Upper lobe of right lung (tissue), 1 donor: ENCODE measurements around the gene NHERF1. TPM values are rescaled to one million over a fixed set of nuclear protein-coding genes. Genes with fewer than 3 reads are reported as not detected.

Experiments
- ATAC-seq: fragments of 200-7000 bp; cut with Tn5 transposase; one replicate; pipeline ENCODE4 v1.9.1; 2020; ENCODE audit warnings: mild to moderate bottlenecking, moderate library complexity
- DNase-seq: peaks from one replicate; pipeline ENCODE4 v3.0.0-alpha.2; 2020
- H3K27ac ChIP-seq: fragments of 200-600 bp; one replicate; pipeline ENCODE4 v1.8.0; 2022
- H3K27me3 ChIP-seq: fragments of 200-600 bp; one replicate; pipeline ENCODE4 v1.8.0; 2022; ENCODE audit warnings: mild to moderate bottlenecking
- H3K36me3 ChIP-seq: fragments of 200-600 bp; one replicate; pipeline ENCODE4 v1.8.0; 2022
- H3K4me1 ChIP-seq: fragments of 200-600 bp; one replicate; pipeline ENCODE4 v1.8.0; 2022
- H3K4me3 ChIP-seq: fragments of 200-600 bp; one replicate; pipeline ENCODE4 v1.8.0; 2022; ENCODE audit warnings: mild to moderate bottlenecking
- H3K9me3 ChIP-seq: fragments of 200-600 bp; one replicate; pipeline ENCODE4 v1.8.0; 2022
- CTCF ChIP-seq: fragments of 200-600 bp; IDR thresholded peaks from one replicate; pipeline ENCODE4 v1.8.0; 2022; ENCODE audit warnings: antibody characterized with exemption
- intact Hi-C: fragments of 100-400 bp; cut with DNase I; formaldehyde crosslinking; loops from one replicate; pipeline ENCODE4 v1.11.0; 2022
- microRNA-seq: library from miRNA; unstranded; fragments of <30 nt; microRNA quantifications from one replicate; pipeline ENCODE4 v1.2.0, GENCODE V29; 2020; ENCODE audit warnings: borderline microRNAs expressed
- total RNA-seq: library from RNA; stranded (reverse); fragmentation: NEBNext Ultra II Directional; extraction: Animal tissue kit (Norgen Biotek cat#: 25700); gene quantifications from one replicate; pipeline ENCODE4 v1.2.1, GENCODE V29; 2021
- donor health status: DM: no; HTN: yes; CAD: no; lungs with severe emphysema.

The NHERF1 gene
- total RNA-seq, 1 donor from 2014 or later = 28.4 TPM

GRCh38 chr17:74815550-74816370 is 67.3 kb downstream of the NHERF1 start:
- no peak overlapping the region for H3K4me3 ChIP-seq
- ATAC-seq = peak; percentile 44
- no peak for TF ChIP-seq CTCF
- intact Hi-C loops = no loop called here
- no peaks in the 10 kb centered on the region for H3K27me3 ChIP-seq
- no peak for DNase-seq
- no peak overlapping the region for H3K27ac ChIP-seq
- peaks cover 15% of the 10 kb centered on the region for H3K36me3 ChIP-seq
- no peaks in the 10 kb centered on the region for H3K9me3 ChIP-seq
- peaks cover 19% of the 10 kb centered on the region for H3K4me1 ChIP-seq

GRCh38 chr17:74816905-74817620 is 68.6 kb downstream of the NHERF1 start:
- ATAC-seq (no peak), DNase-seq (no peak)
- Histone ChIP-seq H3K36me3 (peaks cover 15% of the 10 kb centered on the region), H3K9me3 (no peaks in the 10 kb centered on the region), H3K27me3 (no peaks in the 10 kb centered on the region), H3K4me3 (no peak overlapping the region), H3K27ac (no peak overlapping the region), H3K4me1 (peaks cover 19% of the 10 kb centered on the region)
- intact Hi-C loops = no loop called here
- no peak for TF ChIP-seq CTCF

- intact Hi-C loops = no loop called here
- H3K4me1 ChIP-seq = peaks cover 6% of the 10 kb centered on the region
- no peak overlapping the region for H3K4me3 ChIP-seq
- peaks cover 15% of the 10 kb centered on the region for H3K36me3 ChIP-seq
- ATAC-seq (no peak), DNase-seq (no peak)
- no peaks in the 10 kb centered on the region for H3K9me3 ChIP-seq
- TF ChIP-seq CTCF = no peak
- H3K27ac ChIP-seq = no peak overlapping the region
- no peaks in the 10 kb centered on the region for H3K27me3 ChIP-seq
Measured at GRCh38 chr17:74818291-74818938, 70.0 kb downstream of the NHERF1 start.

Small RNAs within 50 kb of the gene (microRNA-seq; reads per million reads assigned to microRNA genes)
- 8.9 reads per million, percentile 36 among the genes with 10 or more reads in this experiment for gene MIR3615

Other genes with a start within 250 kb of the NHERF1 start
- gene CD300LB, start 217.2 kb upstream of the NHERF1 start, total RNA-seq = 1.3 TPM
- gene CD300C, start 202.5 kb upstream of the NHERF1 start, total RNA-seq = 8.2 TPM
- gene CD300H, start 181.1 kb upstream of the NHERF1 start, total RNA-seq = not detected
- not detected for gene CD300LD, start 156.3 kb upstream of the NHERF1 start, total RNA-seq
- gene CD300E, start 124.9 kb upstream of the NHERF1 start, total RNA-seq = 6.5 TPM
- gene CD300LF, start 35.7 kb upstream of the NHERF1 start, total RNA-seq = 38.0 TPM
- gene RAB37, start 11.4 kb upstream of the NHERF1 start, total RNA-seq = 6.8 TPM
- 40.8 TPM for gene NAT9, start 27.7 kb downstream of the NHERF1 start, total RNA-seq
- not detected for gene GRIN2C, start 111.3 kb downstream of the NHERF1 start, total RNA-seq
- gene FDXR, start 124.4 kb downstream of the NHERF1 start, total RNA-seq = 11.2 TPM
- not detected for gene FADS6, start 145.0 kb downstream of the NHERF1 start, total RNA-seq
- gene USH1G, start 174.6 kb downstream of the NHERF1 start, total RNA-seq = not detected
- not detected for gene OTOP2, start 175.6 kb downstream of the NHERF1 start, total RNA-seq
- not detected for gene OTOP3, start 187.3 kb downstream of the NHERF1 start, total RNA-seq
- 33.5 TPM for gene HID1, start 224.1 kb downstream of the NHERF1 start, total RNA-seq
- gene CDR2L, start 239.0 kb downstream of the NHERF1 start, total RNA-seq = 21.8 TPM